22Rv1 (cell line): ENCODE results near the gene HECTD1.

ENCODE experiments used
- H3K27ac ChIP-seq: fragments of 450-650 bp; 2 replicates; pipeline ENCODE4 v1.5.1; 2017
- CTCF ChIP-seq: fragments of 450-650 bp; IDR thresholded peaks from 2 replicates; pipeline ENCODE4 v1.5.1; 2017; ENCODE audit warnings: mild to moderate bottlenecking
- ZFX ChIP-seq: fragments of 450-650 bp; IDR thresholded peaks from 2 replicates; pipeline ENCODE4 v1.6.1; 2017; ENCODE audit warnings: antibody characterized with exemption, borderline replicate concordance

The HECTD1 gene

GRCh38 chr14:31122098-31122611, 85.4 kb downstream of the HECTD1 start:
- TF ChIP-seq CTCF (no peak), ZFX (no peak)
- no peak overlapping the region for H3K27ac ChIP-seq

GRCh38 chr14:31118892-31119291, 88.7 kb downstream of the HECTD1 start:
- no peak overlapping the region for H3K27ac ChIP-seq
- TF ChIP-seq CTCF (no peak), ZFX (no peak)

DNA sequence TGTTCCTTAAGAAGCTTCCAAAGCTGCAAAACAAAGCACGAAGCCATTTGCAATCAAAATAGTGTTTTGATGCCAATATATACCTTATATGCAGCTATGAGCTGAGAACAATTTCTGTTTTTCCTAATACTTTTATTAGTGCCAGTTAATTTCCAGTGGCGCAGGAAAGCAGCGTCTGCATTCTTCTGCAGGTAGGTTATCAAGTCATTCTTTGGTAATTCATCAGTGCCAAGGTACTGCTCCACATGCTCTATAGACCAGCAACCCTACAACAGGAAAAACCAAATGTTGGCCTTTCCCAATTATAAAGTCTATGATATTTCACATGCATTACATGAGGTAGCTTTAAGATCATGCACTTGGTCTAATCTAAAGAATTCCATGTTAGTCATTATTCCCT, 93.8 kb downstream of the HECTD1 start:
- no peak overlapping the region for H3K27ac ChIP-seq
- no peak for TF ChIP-seq CTCF
- TF ChIP-seq ZFX: no peak

DNA sequence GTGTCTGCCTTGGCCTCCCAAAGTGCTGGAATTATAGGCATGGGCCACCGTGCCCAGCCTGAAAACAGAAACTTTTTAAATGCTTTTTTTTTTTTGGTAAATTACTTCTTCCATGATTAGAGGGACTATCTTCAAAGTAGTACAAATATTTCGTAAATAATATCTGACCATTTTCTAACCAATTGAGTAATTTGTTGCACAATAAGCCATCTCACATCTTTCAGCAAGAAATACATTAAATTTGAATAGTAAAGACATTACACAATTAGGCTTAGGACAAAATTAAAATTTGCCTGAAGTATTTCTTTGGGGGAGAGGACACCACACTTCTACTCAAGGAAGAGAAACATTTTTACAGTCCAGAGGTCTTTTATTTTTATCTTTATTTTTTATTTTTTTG, 96.7 kb downstream of the HECTD1 start:
- H3K27ac ChIP-seq: no peak overlapping the region
- TF ChIP-seq CTCF (no peak), ZFX (no peak)

DNA sequence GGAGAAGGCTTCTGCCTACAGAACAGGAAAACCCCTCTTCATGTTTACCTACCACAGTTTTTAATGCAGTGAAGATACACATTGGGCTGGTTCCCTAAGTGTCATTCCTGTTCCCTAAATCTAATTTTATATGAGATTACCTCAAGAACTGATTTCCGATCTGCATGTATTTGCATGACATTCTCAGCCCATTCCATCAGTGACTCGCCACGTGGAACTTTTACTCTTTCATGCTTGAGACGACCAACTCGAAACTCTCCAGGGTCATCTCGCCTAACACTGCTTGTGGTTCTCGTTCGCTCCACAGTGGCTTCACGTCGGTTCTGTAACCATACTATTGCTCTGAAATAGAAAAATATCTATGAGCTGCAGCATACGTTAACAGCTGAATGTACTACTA, 98.3 kb downstream of the HECTD1 start:
- TF ChIP-seq ZFX (no peak), CTCF (no peak)
- no peak overlapping the region for H3K27ac ChIP-seq

- no peak overlapping the region for H3K27ac ChIP-seq
- no peak for TF ChIP-seq ZFX
- no peak for TF ChIP-seq CTCF
Measured at GRCh38 chr14:31106768-31107167, 100.8 kb downstream of the HECTD1 start.

DNA sequence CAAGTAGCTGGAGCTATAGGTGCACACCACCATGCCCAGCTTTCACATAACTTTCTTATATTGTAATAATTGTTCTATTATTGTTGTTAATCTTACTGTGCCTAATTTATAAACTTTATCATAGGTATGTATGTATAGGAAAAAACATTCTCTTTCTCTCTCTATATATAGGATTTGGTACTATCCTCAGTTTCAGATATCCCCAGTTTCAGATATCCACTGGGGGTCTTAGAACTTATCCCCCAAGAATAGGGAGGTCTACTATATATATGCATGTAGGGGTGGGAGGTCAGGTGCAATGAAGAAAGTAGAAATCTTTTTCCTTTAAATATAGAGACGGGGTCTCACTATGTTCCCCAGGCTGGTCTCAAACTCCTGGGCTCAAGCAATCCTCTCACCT, 110.5 kb downstream of the HECTD1 start:
- TF ChIP-seq CTCF: no peak
- TF ChIP-seq ZFX: no peak
- no peak overlapping the region for H3K27ac ChIP-seq
